HepG2 (cell line): ENCODE results near the gene CNPPD1. TPM values are rescaled to one million over a fixed set of nuclear protein-coding genes. Genes with fewer than 3 reads are reported as not detected.

Source experiments
- BRCA1 ChIP-seq: sonication (generic); formaldehyde crosslinking; IDR thresholded peaks from 2 replicates; pipeline ENCODE4 v1.4.0; 2020; ENCODE audit warnings: missing genetic modification reagents
- SMC3 ChIP-seq: IDR thresholded peaks from 2 replicates; pipeline ENCODE4 v1.6.1; 2011; ENCODE audit warnings: low read length, improper control_type of control experiment
- SRSF1 ChIP-seq: fragments of 200-400 bp; formaldehyde crosslinking; optimal IDR thresholded peaks from 2 replicates; pipeline ENCODE3; 2017; ENCODE audit warnings: mild to moderate bottlenecking, low read depth, low read length, moderate library complexity
- ZMYM4 ChIP-seq: sonication (generic); formaldehyde crosslinking; IDR thresholded peaks from 2 replicates; pipeline ENCODE4 v1.8.1; 2023; ENCODE audit warnings: mild to moderate bottlenecking, missing genetic modification reagents
- ZNF670 ChIP-seq: sonication (generic); formaldehyde crosslinking; IDR thresholded peaks from 2 replicates; pipeline ENCODE4 v1.8.0; 2022; ENCODE audit warnings: mild to moderate bottlenecking, missing genetic modification reagents, borderline replicate concordance
- ZNF839 ChIP-seq: sonication (generic); formaldehyde crosslinking; IDR thresholded peaks from 2 replicates; pipeline ENCODE4 v1.4.0; 2020; ENCODE audit warnings: missing genetic modification reagents, mild to moderate bottlenecking, borderline replicate concordance
- polyA plus RNA-seq, 8 experiments: library from polyadenylated mRNA; depleted of rRNA in 3 of 8; stranded (reverse) in 7 of 8; unstranded in 1 of 8; fragments of >200 nt; fragmentation: Illumina TruSeq in 4 of 8; extraction: Trizol in 4 of 8; gene quantifications; 2 replicates each; pipeline versions ENCODE4 v1.2.1 to v1.2.3, GENCODE V29; 2011 to 2016; ENCODE audit warnings: low read depth in 4 of 8, missing spikeins in 1 of 8, mixed read lengths in 1 of 8; ENCODE audit not compliant: insufficient read depth in 1 of 8
- total RNA-seq, 5 experiments: library from RNA; depleted of rRNA; stranded (reverse); fragments of >200 nt; fragmentation: Illumina TruSeq; extraction: Trizol; gene quantifications; 2 replicates each; pipeline ENCODE4 v1.2.3, GENCODE V29; 2016; ENCODE audit warnings: low read depth in 1 of 5
- TF ChIP-seq, protein P1 (sequence below): sonication (generic); formaldehyde crosslinking; IDR thresholded peaks from 2 replicates; pipeline ENCODE4 v1.8.0; 2022; ENCODE audit warnings: low read depth, missing genetic modification reagents
- TF ChIP-seq, protein P2 (sequence below): sonication (generic); formaldehyde crosslinking; IDR thresholded peaks from 2 replicates; pipeline ENCODE4 v1.9.0; 2021; ENCODE audit warnings: missing genetic modification reagents, mild to moderate bottlenecking, borderline replicate concordance
- TF ChIP-seq, protein P3 (sequence below): sonication (generic); formaldehyde crosslinking; IDR thresholded peaks from 2 replicates; pipeline ENCODE4 v1.4.0; 2020; ENCODE audit warnings: mild to moderate bottlenecking, missing genetic modification reagents, borderline replicate concordance
- TF ChIP-seq, protein P4 (sequence below): sonication (generic); formaldehyde crosslinking; IDR thresholded peaks from 2 replicates; pipeline ENCODE4 v1.4.0; 2020; ENCODE audit warnings: missing genetic modification reagents, borderline replicate concordance
- TF ChIP-seq, protein P5 (sequence below): sonication (generic); formaldehyde crosslinking; IDR thresholded peaks from 2 replicates; pipeline ENCODE4 v1.4.0; 2020; ENCODE audit warnings: missing genetic modification reagents, mild to moderate bottlenecking, borderline replicate concordance
- TF ChIP-seq, protein P6 (sequence below): sonication (generic); formaldehyde crosslinking; IDR thresholded peaks from 2 replicates; pipeline ENCODE4 v1.8.1; 2023; ENCODE audit warnings: mild to moderate bottlenecking, missing genetic modification reagents, borderline replicate concordance

The CNPPD1 gene
- total and polyA plus RNA-seq, 2 of the 13 experiments (the other 11 are each of a cell fraction or from before 2014, with no cell fraction given): 35.5 to 49.4 TPM

DNA sequence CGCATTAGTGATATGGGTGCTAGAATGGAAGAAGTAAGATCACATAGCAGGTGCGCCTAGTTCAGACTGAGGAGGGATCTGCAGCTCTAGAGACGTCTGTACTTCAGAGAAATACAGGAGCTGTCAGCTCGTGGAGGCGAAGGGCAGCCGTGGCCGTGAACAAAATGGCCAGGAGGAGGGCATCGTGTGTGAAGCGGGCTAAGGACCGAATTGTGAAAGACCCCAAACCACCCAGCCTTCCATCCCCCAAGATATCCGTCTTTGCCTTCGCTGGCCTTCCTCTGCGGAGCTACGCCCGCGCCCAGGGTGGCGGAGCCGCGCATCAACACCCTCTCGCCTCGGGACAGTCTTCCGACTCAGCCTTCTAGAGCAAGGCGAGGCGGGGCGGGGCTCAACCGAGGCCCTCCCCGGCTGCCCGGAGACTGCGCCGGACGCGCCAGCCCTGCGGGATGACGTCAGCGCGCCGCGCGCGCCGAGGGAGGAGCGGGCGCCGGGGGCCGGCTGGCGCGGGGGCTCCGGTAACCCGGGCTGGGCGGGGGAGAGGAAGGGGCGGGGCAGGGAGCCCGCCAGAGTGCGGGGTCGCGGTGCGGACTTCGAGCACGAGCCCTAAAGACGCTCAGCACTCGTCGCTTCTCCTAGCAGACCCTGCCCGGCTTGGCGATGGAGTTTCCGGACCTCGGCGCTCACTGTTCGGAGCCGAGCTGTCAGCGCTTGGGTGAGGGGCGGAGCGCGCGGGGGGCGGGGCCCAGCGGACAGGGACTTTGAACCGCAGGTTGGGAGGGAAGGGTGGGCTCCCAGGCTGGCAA is 29.8 kb upstream of the CNPPD1 start, which contains the start of gene ZFAND2B (continued):
- TF ChIP-seq, protein P1, sequence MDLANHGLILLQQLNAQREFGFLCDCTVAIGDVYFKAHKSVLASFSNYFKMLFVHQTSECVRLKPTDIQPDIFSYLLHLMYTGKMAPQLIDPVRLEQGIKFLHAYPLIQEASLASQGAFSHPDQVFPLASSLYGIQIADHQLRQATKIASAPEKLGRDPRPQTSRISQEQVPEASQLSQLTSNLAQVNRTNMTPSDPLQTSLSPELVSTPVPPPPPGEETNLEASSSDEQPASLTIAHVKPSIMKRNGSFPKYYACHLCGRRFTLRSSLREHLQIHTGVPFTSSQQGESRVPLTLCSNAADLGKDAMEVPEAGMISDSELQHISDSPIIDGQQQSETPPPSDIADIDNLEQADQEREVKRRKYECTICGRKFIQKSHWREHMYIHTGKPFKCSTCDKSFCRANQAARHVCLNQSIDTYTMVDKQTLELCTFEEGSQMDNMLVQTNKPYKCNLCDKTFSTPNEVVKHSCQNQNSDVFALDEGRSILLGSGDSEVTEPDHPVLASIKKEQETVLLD (CRISPR knock-in tag): peak; percentile 88
- TF ChIP-seq, protein P2, sequence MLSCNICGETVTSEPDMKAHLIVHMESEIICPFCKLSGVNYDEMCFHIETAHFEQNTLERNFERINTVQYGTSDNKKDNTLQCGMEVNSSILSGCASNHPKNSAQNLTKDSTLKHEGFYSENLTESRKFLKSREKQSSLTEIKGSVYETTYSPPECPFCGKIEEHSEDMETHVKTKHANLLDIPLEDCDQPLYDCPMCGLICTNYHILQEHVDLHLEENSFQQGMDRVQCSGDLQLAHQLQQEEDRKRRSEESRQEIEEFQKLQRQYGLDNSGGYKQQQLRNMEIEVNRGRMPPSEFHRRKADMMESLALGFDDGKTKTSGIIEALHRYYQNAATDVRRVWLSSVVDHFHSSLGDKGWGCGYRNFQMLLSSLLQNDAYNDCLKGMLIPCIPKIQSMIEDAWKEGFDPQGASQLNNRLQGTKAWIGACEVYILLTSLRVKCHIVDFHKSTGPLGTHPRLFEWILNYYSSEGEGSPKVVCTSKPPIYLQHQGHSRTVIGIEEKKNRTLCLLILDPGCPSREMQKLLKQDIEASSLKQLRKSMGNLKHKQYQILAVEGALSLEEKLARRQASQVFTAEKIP (CRISPR knock-in tag): no peak
- peak; percentile 84 for TF ChIP-seq ZMYM4
- no peak for TF ChIP-seq BRCA1 (CRISPR knock-in tag)
- TF ChIP-seq, protein P3, sequence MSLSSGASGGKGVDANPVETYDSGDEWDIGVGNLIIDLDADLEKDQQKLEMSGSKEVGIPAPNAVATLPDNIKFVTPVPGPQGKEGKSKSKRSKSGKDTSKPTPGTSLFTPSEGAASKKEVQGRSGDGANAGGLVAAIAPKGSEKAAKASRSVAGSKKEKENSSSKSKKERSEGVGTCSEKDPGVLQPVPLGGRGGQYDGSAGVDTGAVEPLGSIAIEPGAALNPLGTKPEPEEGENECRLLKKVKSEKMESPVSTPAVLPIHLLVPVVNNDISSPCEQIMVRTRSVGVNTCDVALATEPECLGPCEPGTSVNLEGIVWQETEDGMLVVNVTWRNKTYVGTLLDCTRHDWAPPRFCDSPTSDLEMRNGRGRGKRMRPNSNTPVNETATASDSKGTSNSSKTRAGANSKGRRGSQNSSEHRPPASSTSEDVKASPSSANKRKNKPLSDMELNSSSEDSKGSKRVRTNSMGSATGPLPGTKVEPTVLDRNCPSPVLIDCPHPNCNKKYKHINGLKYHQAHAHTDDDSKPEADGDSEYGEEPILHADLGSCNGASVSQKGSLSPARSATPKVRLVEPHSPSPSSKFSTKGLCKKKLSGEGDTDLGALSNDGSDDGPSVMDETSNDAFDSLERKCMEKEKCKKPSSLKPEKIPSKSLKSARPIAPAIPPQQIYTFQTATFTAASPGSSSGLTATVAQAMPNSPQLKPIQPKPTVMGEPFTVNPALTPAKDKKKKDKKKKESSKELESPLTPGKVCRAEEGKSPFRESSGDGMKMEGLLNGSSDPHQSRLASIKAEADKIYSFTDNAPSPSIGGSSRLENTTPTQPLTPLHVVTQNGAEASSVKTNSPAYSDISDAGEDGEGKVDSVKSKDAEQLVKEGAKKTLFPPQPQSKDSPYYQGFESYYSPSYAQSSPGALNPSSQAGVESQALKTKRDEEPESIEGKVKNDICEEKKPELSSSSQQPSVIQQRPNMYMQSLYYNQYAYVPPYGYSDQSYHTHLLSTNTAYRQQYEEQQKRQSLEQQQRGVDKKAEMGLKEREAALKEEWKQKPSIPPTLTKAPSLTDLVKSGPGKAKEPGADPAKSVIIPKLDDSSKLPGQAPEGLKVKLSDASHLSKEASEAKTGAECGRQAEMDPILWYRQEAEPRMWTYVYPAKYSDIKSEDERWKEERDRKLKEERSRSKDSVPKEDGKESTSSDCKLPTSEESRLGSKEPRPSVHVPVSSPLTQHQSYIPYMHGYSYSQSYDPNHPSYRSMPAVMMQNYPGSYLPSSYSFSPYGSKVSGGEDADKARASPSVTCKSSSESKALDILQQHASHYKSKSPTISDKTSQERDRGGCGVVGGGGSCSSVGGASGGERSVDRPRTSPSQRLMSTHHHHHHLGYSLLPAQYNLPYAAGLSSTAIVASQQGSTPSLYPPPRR (CRISPR knock-in tag): no peak
- TF ChIP-seq, protein P4, sequence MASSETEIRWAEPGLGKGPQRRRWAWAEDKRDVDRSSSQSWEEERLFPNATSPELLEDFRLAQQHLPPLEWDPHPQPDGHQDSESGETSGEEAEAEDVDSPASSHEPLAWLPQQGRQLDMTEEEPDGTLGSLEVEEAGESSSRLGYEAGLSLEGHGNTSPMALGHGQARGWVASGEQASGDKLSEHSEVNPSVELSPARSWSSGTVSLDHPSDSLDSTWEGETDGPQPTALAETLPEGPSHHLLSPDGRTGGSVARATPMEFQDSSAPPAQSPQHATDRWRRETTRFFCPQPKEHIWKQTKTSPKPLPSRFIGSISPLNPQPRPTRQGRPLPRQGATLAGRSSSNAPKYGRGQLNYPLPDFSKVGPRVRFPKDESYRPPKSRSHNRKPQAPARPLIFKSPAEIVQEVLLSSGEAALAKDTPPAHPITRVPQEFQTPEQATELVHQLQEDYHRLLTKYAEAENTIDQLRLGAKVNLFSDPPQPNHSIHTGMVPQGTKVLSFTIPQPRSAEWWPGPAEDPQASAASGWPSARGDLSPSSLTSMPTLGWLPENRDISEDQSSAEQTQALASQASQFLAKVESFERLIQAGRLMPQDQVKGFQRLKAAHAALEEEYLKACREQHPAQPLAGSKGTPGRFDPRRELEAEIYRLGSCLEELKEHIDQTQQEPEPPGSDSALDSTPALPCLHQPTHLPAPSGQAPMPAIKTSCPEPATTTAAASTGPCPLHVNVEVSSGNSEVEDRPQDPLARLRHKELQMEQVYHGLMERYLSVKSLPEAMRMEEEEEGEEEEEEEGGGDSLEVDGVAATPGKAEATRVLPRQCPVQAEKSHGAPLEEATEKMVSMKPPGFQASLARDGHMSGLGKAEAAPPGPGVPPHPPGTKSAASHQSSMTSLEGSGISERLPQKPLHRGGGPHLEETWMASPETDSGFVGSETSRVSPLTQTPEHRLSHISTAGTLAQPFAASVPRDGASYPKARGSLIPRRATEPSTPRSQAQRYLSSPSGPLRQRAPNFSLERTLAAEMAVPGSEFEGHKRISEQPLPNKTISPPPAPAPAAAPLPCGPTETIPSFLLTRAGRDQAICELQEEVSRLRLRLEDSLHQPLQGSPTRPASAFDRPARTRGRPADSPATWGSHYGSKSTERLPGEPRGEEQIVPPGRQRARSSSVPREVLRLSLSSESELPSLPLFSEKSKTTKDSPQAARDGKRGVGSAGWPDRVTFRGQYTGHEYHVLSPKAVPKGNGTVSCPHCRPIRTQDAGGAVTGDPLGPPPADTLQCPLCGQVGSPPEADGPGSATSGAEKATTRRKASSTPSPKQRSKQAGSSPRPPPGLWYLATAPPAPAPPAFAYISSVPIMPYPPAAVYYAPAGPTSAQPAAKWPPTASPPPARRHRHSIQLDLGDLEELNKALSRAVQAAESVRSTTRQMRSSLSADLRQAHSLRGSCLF (CRISPR knock-in tag): no peak
- TF ChIP-seq, protein P5, sequence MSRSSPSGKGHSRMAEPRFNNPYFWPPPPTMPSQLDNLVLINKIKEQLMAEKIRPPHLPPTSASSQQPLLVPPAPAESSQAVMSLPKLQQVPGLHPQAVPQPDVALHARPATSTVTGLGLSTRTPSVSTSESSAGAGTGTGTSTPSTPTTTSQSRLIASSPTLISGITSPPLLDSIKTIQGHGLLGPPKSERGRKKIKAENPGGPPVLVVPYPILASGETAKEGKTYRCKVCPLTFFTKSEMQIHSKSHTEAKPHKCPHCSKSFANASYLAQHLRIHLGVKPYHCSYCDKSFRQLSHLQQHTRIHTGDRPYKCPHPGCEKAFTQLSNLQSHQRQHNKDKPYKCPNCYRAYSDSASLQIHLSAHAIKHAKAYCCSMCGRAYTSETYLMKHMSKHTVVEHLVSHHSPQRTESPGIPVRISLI: no peak; the same call in 1 of the 2 replicates
- TF ChIP-seq ZNF670 (CRISPR knock-in tag): no peak
- TF ChIP-seq ZNF839 (CRISPR knock-in tag): no peak; the same call in 1 of the 2 replicates
- TF ChIP-seq SMC3: no peak
- TF ChIP-seq, protein P6, sequence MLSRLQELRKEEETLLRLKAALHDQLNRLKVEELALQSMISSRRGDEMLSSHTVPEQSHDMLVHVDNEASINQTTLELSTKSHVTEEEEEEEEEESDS: peak; percentile 71; the same call in 1 of the 2 replicates
- peak; percentile 67 for TF ChIP-seq SRSF1
